Trophoblast cell (in vitro differentiated cells and primary cell): ENCODE measurements around the gene PRSS38.

Experiments
- DNase-seq, 2 donors: peaks; one replicate each; pipeline ENCODE4 v3.0.0-alpha.2; 2016
- H2AFZ ChIP-seq: 2 replicates; pipeline ENCODE4 v1.6.1; 2013; ENCODE audit warnings: low read length, moderate library complexity, mild to moderate bottlenecking; ENCODE audit not compliant: insufficient read depth, poor library complexity
- H2AK5ac ChIP-seq: 2 replicates; pipeline ENCODE4 v1.6.1; 2013; ENCODE audit warnings: mild to moderate bottlenecking, low read length
- H2BK120ac ChIP-seq: 2 replicates; pipeline ENCODE4 v1.6.1; 2013; ENCODE audit warnings: low read length, mild to moderate bottlenecking, moderate library complexity; ENCODE audit not compliant: insufficient read depth, poor library complexity
- H2BK12ac ChIP-seq: 2 replicates; pipeline ENCODE4 v1.6.1; 2013; ENCODE audit warnings: mild to moderate bottlenecking, low read length, moderate library complexity
- H2BK5ac ChIP-seq: 2 replicates; pipeline ENCODE4 v1.6.1; 2013; ENCODE audit warnings: low read length, low read depth, moderate library complexity, mild to moderate bottlenecking; ENCODE audit not compliant: poor library complexity
- H3K14ac ChIP-seq: 2 replicates; pipeline ENCODE4 v1.6.1; 2013; ENCODE audit warnings: mild to moderate bottlenecking, low read length
- H3K18ac ChIP-seq: 2 replicates; pipeline ENCODE4 v1.6.1; 2013; ENCODE audit warnings: mild to moderate bottlenecking, low read length
- H3K23ac ChIP-seq: 2 replicates; pipeline ENCODE4 v1.6.1; 2013; ENCODE audit warnings: low read length
- H3K27ac ChIP-seq: 2 replicates; pipeline ENCODE4 v1.5.1; 2013; ENCODE audit warnings: low read depth, mild to moderate bottlenecking, inconsistent platforms, low read length, moderate library complexity
- H3K27me3 ChIP-seq: 2 replicates; pipeline ENCODE4 v1.6.1; 2013; ENCODE audit warnings: inconsistent platforms, mild to moderate bottlenecking, low read length, moderate library complexity; ENCODE audit not compliant: insufficient read depth
- H3K36me3 ChIP-seq, 2 experiments: 1 replicate in 1 of 2; 2 replicates in 1 of 2; pipeline ENCODE4 v1.6.1; 2013; ENCODE audit warnings: low read length in 2 of 2, mild to moderate bottlenecking in 2 of 2, moderate library complexity in 1 of 2; ENCODE audit not compliant: insufficient read depth in 2 of 2, control insufficient read depth in 1 of 2
- H3K4ac ChIP-seq: 2 replicates; pipeline ENCODE4 v1.6.1; 2013; ENCODE audit warnings: low read depth, mild to moderate bottlenecking, low read length, moderate library complexity
- H3K4me1 ChIP-seq, 2 experiments: 1 replicate in 1 of 2; 2 replicates in 1 of 2; pipeline ENCODE4 v1.6.1; 2013; ENCODE audit warnings: low read length in 2 of 2, mild to moderate bottlenecking in 2 of 2, moderate library complexity in 1 of 2; ENCODE audit not compliant: insufficient read depth in 2 of 2, control insufficient read depth in 1 of 2
- H3K4me2 ChIP-seq: 2 replicates; pipeline ENCODE4 v1.6.1; 2013; ENCODE audit warnings: inconsistent platforms, mild to moderate bottlenecking, low read length, moderate library complexity
- H3K4me3 ChIP-seq: 2 replicates; pipeline ENCODE4 v1.5.1; 2013; ENCODE audit warnings: mild to moderate bottlenecking, low read depth, low read length, inconsistent platforms
- H3K79me1 ChIP-seq: one replicate; pipeline ENCODE4 v1.6.1; 2013; ENCODE audit warnings: low read length
- H3K79me2 ChIP-seq: 2 replicates; pipeline ENCODE4 v1.6.1; 2013; ENCODE audit warnings: low read length, mild to moderate bottlenecking; ENCODE audit not compliant: control insufficient read depth, insufficient read depth, poor library complexity
- H3K9ac ChIP-seq: 2 replicates; pipeline ENCODE4 v1.6.1; 2013; ENCODE audit warnings: mild to moderate bottlenecking, low read length
- H3K9me3 ChIP-seq: 2 replicates; pipeline ENCODE4 v1.6.1; 2013; ENCODE audit warnings: low read depth, mild to moderate bottlenecking, control low read depth, inconsistent platforms, low read length; ENCODE audit not compliant: insufficient read depth
- H4K12ac ChIP-seq: 2 replicates; pipeline ENCODE4 v1.6.1; 2013; ENCODE audit warnings: low read depth, mild to moderate bottlenecking, low read length, moderate library complexity
- H4K8ac ChIP-seq: 2 replicates; pipeline ENCODE4 v1.6.1; 2013; ENCODE audit warnings: low read depth, mild to moderate bottlenecking, low read length, moderate library complexity
- H4K91ac ChIP-seq: one replicate; pipeline ENCODE4 v1.6.1; 2013; ENCODE audit warnings: low read depth, mild to moderate bottlenecking, low read length, moderate library complexity
- WGBS: extraction: QIAGEN DNeasy Blood & Tissue Kit; methylation state at CpG from one replicate; pipeline ENCODE4 v1.1.7; 2013; ENCODE audit warnings: missing lambda C conversion rate; ENCODE audit not compliant: insufficient read length, insufficient coverage; ENCODE audit errors: extremely low coverage; 5-methylcytosine and 5-hydroxymethylcytosine counted together

The PRSS38 gene

DNA sequence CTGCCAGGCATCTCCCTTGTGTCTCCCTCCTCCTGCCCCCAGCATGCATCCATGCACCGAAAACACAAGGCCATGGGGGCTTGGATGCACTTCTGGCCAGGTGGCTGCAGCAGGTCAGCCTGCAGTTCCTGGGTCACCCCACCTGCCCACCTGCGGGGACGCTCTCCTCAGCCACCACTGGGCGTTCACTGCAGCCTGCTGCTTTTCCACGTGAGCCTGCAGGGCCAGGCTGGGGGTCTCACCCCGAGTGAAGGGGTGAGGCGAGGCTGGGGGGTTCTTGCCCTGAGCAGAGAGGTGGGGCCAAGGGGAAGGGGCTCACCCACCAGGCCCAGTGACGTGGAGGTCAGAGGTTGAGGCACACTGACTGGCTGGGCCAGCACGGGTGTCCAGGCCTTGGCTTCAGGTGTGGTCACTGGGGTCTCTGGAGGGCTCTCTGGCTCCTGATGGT, 67.6 kb downstream of the PRSS38 start:
- Histone ChIP-seq H3K79me1 (peaks cover 15% of the 10 kb centered on the region), H3K4me2 (no peak overlapping the region)
- no CpG with 5 or more reads among the region's 9 CpGs for WGBS

DNA sequence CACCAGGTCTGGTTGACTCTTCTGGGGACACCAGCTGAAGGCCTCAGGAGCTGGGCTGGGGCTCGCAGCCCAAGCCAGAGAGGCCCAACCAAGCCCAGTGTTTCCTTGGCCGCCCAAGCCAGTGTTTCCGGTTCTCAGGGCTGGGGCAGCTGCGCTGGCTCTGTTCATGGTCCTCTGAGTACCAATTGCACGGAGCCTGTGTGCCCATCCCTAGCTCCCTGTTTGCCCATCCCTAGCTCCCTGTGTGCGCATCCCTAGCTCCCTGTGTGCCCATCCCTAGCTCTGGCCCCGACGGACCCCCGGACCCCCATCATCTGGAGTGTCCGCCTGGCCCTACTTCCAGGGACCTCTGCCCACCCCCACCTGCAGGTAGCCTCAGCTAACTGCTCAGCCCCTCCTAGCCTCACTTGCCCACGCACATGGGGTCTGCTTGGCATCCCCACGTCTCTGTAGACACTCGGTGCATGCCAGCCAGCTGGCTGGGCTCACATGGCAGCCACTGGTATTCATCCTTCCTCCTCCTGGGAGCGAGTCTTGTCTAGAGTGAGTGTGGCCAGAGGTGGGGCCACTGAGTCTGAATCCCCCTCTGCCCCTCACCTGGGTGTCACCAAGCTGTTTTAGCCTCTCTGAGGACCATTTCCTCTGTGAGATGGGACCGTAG, 68.3 kb downstream of the PRSS38 start:
- no peak overlapping the region for H3K14ac ChIP-seq

More for the DNA sequence above, 67.6 kb downstream of the PRSS38 start:
- DNase-seq = no peak
- Histone ChIP-seq H3K27ac (no peak overlapping the region), H3K4me1 (peaks cover 17 to 24% of the 10 kb centered on the region in 2 experiments), H3K79me2 (peaks cover 1% of the 10 kb centered on the region), H3K9me3 (peaks cover 1% of the 10 kb centered on the region), H3K27me3 (no peaks in the 10 kb centered on the region), H4K12ac (no peak overlapping the region), H2AFZ (no peak overlapping the region), H3K4ac (no peak overlapping the region), H3K36me3 (no peaks in the 10 kb centered on the region), H4K91ac (no peak overlapping the region), H2BK5ac (no peak overlapping the region), H3K23ac (no peak overlapping the region), H2BK120ac (no peak overlapping the region), H2AK5ac (no peak overlapping the region), H3K14ac (no peak overlapping the region), H3K4me3 (no peak overlapping the region), H2BK12ac (no peak overlapping the region), H4K8ac (no peak overlapping the region), H3K9ac (no peak overlapping the region), H3K18ac (no peak overlapping the region)

DNA sequence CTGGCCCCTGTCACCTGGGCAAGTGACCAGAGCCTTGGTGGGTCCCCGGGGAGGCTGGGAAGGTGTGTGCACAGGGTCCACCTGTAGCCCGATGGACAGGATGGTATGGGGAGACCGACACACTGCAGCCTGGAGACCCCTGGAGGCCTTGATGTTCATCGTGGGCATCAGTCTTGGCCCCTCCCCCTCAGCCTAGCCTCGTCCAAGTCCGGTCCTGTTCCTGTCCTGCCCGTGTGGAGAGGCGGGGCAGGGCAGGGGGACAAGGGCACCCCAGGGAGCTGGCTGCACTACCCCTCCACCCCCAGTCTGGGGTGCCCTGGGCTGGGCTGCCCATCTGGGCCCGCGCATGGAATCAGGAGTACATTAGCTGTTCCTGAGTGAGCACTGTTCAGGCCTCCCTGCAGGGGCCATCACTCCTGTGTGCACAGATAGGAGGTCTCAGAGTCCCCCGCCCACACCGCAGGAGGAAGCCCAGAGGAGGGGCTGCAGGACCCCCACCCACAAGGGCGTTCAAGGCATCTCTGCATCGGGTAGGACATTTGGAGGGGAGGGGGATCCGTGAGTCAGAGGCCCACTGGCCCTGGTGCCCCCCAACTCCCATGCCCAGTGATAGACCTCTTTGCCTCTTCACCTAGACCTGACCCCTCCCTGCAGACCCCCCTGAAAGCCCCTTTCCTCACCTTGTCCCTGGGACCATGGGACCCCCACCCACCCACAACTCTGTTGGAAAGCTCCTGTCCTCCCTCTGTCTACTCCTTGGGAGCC, 69.1 kb downstream of the PRSS38 start:
- no peaks in the 10 kb centered on the region for H3K27me3 ChIP-seq
- no peak overlapping the region for H4K91ac ChIP-seq
- no peak for DNase-seq
- no peak overlapping the region for H3K14ac ChIP-seq
- no peak overlapping the region for H3K4me2 ChIP-seq
- H2BK120ac ChIP-seq = no peak overlapping the region
- H3K23ac ChIP-seq = no peak overlapping the region
- H3K4ac ChIP-seq = no peak overlapping the region
- H3K36me3 ChIP-seq = no peaks in the 10 kb centered on the region
- WGBS = no CpG with 5 or more reads among the region's 15 CpGs
- H3K4me3 ChIP-seq = no peak overlapping the region
- no peak overlapping the region for H2AK5ac ChIP-seq
- H3K27ac ChIP-seq = no peak overlapping the region
- H3K18ac ChIP-seq = no peak overlapping the region
- H2BK5ac ChIP-seq = no peak overlapping the region
- H4K12ac ChIP-seq = no peak overlapping the region
- no peak overlapping the region for H2AFZ ChIP-seq
- no peak overlapping the region for H2BK12ac ChIP-seq
- peaks cover 1% of the 10 kb centered on the region for H3K79me2 ChIP-seq
- no peak overlapping the region for H3K9ac ChIP-seq
- no peak overlapping the region for H4K8ac ChIP-seq
- H3K4me1 ChIP-seq = peaks cover 17 to 25% of the 10 kb centered on the region in 2 experiments
- H3K9me3 ChIP-seq = peaks cover 1% of the 10 kb centered on the region
- H3K79me1 ChIP-seq = peaks cover 15% of the 10 kb centered on the region

More for the DNA sequence above, 68.3 kb downstream of the PRSS38 start:
- no peak for DNase-seq
- no peak overlapping the region for H2BK5ac ChIP-seq
- H3K79me2 ChIP-seq = peaks cover 1% of the 10 kb centered on the region
- H3K4ac ChIP-seq = no peak overlapping the region
- no peak overlapping the region for H2BK12ac ChIP-seq
- peaks cover 1% of the 10 kb centered on the region for H3K9me3 ChIP-seq
- H4K12ac ChIP-seq = no peak overlapping the region
- no CpG with 5 or more reads among the region's 15 CpGs for WGBS
- no peak overlapping the region for H2AFZ ChIP-seq
- no peak overlapping the region for H3K4me2 ChIP-seq
- H3K9ac ChIP-seq = no peak overlapping the region
- H3K18ac ChIP-seq = no peak overlapping the region
- no peak overlapping the region for H2BK120ac ChIP-seq
- H3K79me1 ChIP-seq = peaks cover 15% of the 10 kb centered on the region
- H3K36me3 ChIP-seq = no peaks in the 10 kb centered on the region
- H3K27ac ChIP-seq = no peak overlapping the region
- H3K4me3 ChIP-seq = no peak overlapping the region
- H4K91ac ChIP-seq = no peak overlapping the region
- H3K23ac ChIP-seq = no peak overlapping the region
- no peak overlapping the region for H2AK5ac ChIP-seq
- no peaks in the 10 kb centered on the region for H3K27me3 ChIP-seq
- no peak overlapping the region for H4K8ac ChIP-seq
- peaks cover 17 to 25% of the 10 kb centered on the region in 2 experiments for H3K4me1 ChIP-seq

DNA sequence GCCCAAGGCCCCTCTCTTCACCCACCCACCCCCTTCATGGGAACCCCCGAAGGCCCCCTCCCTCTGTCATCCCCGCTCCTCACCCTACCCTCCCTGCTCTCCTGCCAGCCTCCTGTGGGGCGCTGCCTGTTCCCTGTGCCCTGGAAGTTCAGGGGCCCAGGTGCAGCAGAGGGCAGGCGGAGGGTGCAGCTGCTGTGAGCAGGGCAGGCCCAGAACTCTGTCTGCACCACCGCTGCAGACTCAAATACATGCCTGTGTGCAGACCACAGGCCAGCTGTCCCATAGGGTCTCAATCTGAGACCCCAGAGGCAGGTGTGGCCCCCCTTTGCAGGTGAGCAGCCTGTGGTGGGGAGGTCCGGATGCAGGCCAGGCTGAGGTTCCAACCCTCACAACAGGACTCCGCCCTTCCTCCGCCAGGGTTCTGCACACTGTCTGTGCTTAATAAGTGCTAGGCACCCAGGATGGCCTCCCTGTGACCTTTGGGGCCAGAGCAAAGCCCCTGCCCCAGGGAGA, 69.7 kb downstream of the PRSS38 start:
- no CpG with 5 or more reads among the region's 8 CpGs for WGBS
- peaks cover 17 to 25% of the 10 kb centered on the region in 2 experiments for H3K4me1 ChIP-seq
- no peak overlapping the region for H3K23ac ChIP-seq
- H3K27ac ChIP-seq = peak overlapping the region; percentile 15
- no peak overlapping the region for H2AK5ac ChIP-seq
- no peaks in the 10 kb centered on the region for H3K36me3 ChIP-seq
- H3K4me2 ChIP-seq = no peak overlapping the region
- H3K18ac ChIP-seq = peak overlapping the region; percentile 47
- no peak overlapping the region for H4K12ac ChIP-seq
- no peak overlapping the region for H4K8ac ChIP-seq
- H2BK12ac ChIP-seq = no peak overlapping the region
- no peak overlapping the region for H3K14ac ChIP-seq
- no peak overlapping the region for H3K4ac ChIP-seq
- peak overlapping the region; percentile 68 for H2AFZ ChIP-seq
- H2BK120ac ChIP-seq = peak overlapping the region; percentile 77
- H2BK5ac ChIP-seq = peak overlapping the region; percentile 7
- H3K4me3 ChIP-seq = no peak overlapping the region
- DNase-seq = no peak
- H3K9me3 ChIP-seq = peaks cover 1% of the 10 kb centered on the region
- no peaks in the 10 kb centered on the region for H3K27me3 ChIP-seq
- no peak overlapping the region for H3K9ac ChIP-seq
- H3K79me1 ChIP-seq = peaks cover 15% of the 10 kb centered on the region
- H3K79me2 ChIP-seq = peaks cover 1% of the 10 kb centered on the region
- H4K91ac ChIP-seq = peak overlapping the region; percentile 51
